Tibial artery (tissue), 4 donors: ENCODE data around the gene TIGD6.

Source experiments
- DNase-seq, 2 donors: peaks; one replicate each; pipeline ENCODE4 v3.0.0-alpha.2; 2019
- H3K27ac ChIP-seq, 2 donors: fragments of 200-600 bp; sonication (generic) in 1 of 2; 1 replicate in 1 of 2; 2 replicates in 1 of 2; pipeline ENCODE4 v1.5.1; 2018 to 2019; ENCODE audit warnings: mild to moderate bottlenecking in 1 of 2
- H3K27me3 ChIP-seq, 2 donors: fragments of 200-600 bp; sonication (generic) in 1 of 2; one replicate each; pipeline versions ENCODE4 v1.5.1 to v1.6.0; 2016 to 2019
- H3K36me3 ChIP-seq, 3 donors: fragments of 200-600 bp; sonication (generic) in 2 of 3; one replicate each; pipeline ENCODE4 v1.5.1; 2016 to 2019; ENCODE audit warnings: mild to moderate bottlenecking in 2 of 3
- H3K4me1 ChIP-seq, 4 donors: fragments of 200-600 bp; sonication (generic) in 2 of 4; 1 replicate in 3 of 4; 2 replicates in 1 of 4; pipeline ENCODE4 v1.5.1; 2016 to 2019
- H3K4me3 ChIP-seq, 2 donors: fragments of 200-600 bp; sonication (generic) in 1 of 2; 1 replicate in 1 of 2; 2 replicates in 1 of 2; pipeline ENCODE4 v1.5.1; 2018 to 2019; ENCODE audit warnings: mild to moderate bottlenecking in 2 of 2
- H3K9me3 ChIP-seq, 3 donors: fragments of 200-600 bp; sonication (generic) in 1 of 3; one replicate each; pipeline ENCODE4 v1.5.1; 2016 to 2019
- CTCF ChIP-seq, 2 experiments: fragments of 200-600 bp in 1 of 2; fragments of 450-650 bp in 1 of 2; IDR thresholded peaks; one replicate each; pipeline ENCODE4 v1.5.1; 2017 to 2019; ENCODE audit warnings: antibody characterized with exemption in 2 of 2, mild to moderate bottlenecking in 1 of 2, moderate library complexity in 1 of 2
- intact Hi-C: fragments of 100-400 bp; cut with DNase I; formaldehyde crosslinking; loops from one replicate; pipeline ENCODE4 v1.15.0; 2023; ENCODE audit warnings: low total_unique reads

Gene TIGD6

GRCh38 chr5:149961957-149962409, 38.5 kb downstream of the TIGD6 start:
- no peaks in the 10 kb centered on the region for H3K27me3 ChIP-seq
- no peaks in the 10 kb centered on the region for H3K9me3 ChIP-seq
- H3K36me3 ChIP-seq: no peaks in the 10 kb centered on the region
- peak overlapping the region in 1 of 2 donors; percentile 96 for H3K27ac ChIP-seq
- DNase-seq: no peak
- peaks cover 0 to 27% (median 11%) of the 10 kb centered on the region in 4 donors for H3K4me1 ChIP-seq
- peak; percentile 39 to 50 for TF ChIP-seq CTCF (IDR thresholded peaks at IDR 0.05)
- H3K4me3 ChIP-seq: peak overlapping the region in 1 of 2 donors; percentile 81
- intact Hi-C loops: loop anchor here (5.0 kb wide), 1 partner anchor 125 kb away; no protein-coding TSS in a partner anchor

DNA sequence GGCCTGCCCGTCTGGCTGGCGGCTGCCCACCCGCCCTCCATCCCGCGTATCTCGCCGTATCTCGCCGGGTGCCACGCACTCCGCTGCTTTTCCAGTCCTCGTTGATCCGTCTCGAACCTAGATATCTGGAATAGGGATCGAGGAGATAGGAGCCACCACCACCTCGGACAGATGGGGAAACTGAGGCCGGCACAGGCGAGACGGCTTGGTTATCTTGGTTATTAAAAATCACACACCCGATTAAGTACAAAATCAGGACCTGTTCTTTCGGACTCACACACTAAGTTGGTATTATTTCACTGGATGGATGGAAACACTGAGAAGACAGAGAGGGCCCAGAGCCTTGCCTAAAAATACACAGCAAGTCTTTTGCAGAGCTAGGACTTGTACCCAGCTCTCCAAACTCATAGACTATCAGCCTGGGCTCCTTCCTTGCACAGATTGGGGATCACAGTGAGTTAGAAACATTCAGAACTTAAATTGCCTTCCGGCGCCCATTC, 39.2 kb downstream of the TIGD6 start:
- TF ChIP-seq CTCF (IDR thresholded peaks at IDR 0.05): no peak
- Histone ChIP-seq H3K27me3 (no peaks in the 10 kb centered on the region), H3K9me3 (no peaks in the 10 kb centered on the region), H3K27ac (peak overlapping the region; percentile 87 to 96), H3K4me1 (peaks cover 0 to 27% (median 11%) of the 10 kb centered on the region in 4 donors), H3K4me3 (peak overlapping the region; percentile 68 to 81), H3K36me3 (no peaks in the 10 kb centered on the region)
- intact Hi-C loops: loop anchor here (5.0 kb wide), 1 partner anchor 124 kb away; no protein-coding TSS in a partner anchor
- DNase-seq: no peak

- DNase-seq: peak; percentile 99
- intact Hi-C loops: loop anchor here (5.0 kb wide), 1 partner anchor 123 kb away; no protein-coding TSS in a partner anchor
Observed at GRCh38 chr5:149960272-149961185, 39.9 kb downstream of the TIGD6 start, which contains the start of gene SLC26A2. TSS of gene SLC26A2 (plus strand) at chr5:149960758. CDS start at chr5:149977653, 16,895 bp downstream.

DNA sequence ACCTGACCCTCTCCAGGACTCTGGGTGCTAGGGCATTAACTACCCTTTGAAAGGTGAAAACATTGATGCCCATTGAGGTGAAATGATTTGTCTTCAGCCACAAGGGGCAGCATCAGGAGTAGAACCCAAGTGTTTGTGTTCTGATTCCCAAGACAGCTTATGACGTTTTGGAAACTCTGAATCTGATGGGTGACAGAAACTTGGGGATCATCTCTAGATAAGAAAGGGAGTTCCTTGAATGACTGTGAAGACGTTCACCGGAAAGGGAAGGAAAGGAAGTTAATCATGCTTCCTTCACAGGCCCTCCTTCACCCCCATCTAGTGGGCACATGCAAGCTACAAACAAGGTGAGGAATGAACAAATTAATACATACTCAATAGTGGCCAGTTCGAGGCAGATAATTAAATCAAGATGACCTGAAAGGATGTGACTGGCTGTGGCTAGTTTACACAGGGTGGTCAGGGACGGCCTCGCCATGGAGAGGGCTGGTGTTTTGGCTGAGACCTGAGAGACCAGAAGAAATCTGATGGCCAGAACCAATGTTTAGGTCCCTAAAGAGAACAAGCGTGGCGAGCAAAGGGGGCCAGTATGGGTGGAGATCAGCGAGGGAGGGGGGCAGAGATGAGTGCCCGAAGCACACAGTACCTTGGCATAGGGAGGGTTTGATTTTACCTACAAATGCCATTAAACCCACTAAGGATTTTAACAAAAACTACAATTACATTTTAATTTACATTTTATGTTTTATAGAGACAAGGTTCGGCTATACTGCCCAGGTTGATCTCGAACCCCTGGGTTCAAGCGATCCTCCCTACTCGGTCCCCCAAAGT, 40.8 kb downstream of the TIGD6 start:
- no peaks in the 10 kb centered on the region for H3K36me3 ChIP-seq
- peak overlapping the region; percentile 87 to 96 for H3K27ac ChIP-seq
- H3K4me1 ChIP-seq: peaks cover 0 to 27% (median 11%) of the 10 kb centered on the region in 4 donors
- peak overlapping the region; percentile 68 to 81 for H3K4me3 ChIP-seq
- no peak for DNase-seq
- intact Hi-C loops: loop anchor here (5.0 kb wide), 1 partner anchor 122 kb away; no protein-coding TSS in a partner anchor
- TF ChIP-seq CTCF (IDR thresholded peaks at IDR 0.05): peak; percentile 36 to 42
- H3K9me3 ChIP-seq: no peaks in the 10 kb centered on the region
- H3K27me3 ChIP-seq: no peaks in the 10 kb centered on the region

More at GRCh38 chr5:149960272-149961185, 39.9 kb downstream of the TIGD6 start, which contains the start of gene SLC26A2:
- TF ChIP-seq CTCF (IDR thresholded peaks at IDR 0.05): peak in 1 of 2 experiments; percentile 25
- H3K9me3 ChIP-seq: no peaks in the 10 kb centered on the region
- H3K36me3 ChIP-seq: no peaks in the 10 kb centered on the region
- H3K4me1 ChIP-seq: peaks cover 0 to 27% (median 11%) of the 10 kb centered on the region in 4 donors
- H3K27ac ChIP-seq: peak within 1 kb of the TSS; percentile 87 to 96
- no peaks in the 10 kb centered on the region for H3K27me3 ChIP-seq
- peak within 1 kb of the TSS; percentile 68 to 81 for H3K4me3 ChIP-seq

- DNase-seq: no peak
- Histone ChIP-seq H3K36me3 (no peaks in the 10 kb centered on the region), H3K9me3 (no peaks in the 10 kb centered on the region), H3K27me3 (no peaks in the 10 kb centered on the region), H3K27ac (no peak overlapping the region), H3K4me1 (peaks cover 0 to 27% (median 11%) of the 10 kb centered on the region in 4 donors), H3K4me3 (no peak overlapping the region)
- no peak for TF ChIP-seq CTCF (IDR thresholded peaks at IDR 0.05)
- intact Hi-C loops: no loop called here
Observed at GRCh38 chr5:149957855-149958254, 42.6 kb downstream of the TIGD6 start.
